ENCODE measurements around the gene ZAR1L.

- TF ChIP-seq CTCF (conservative IDR thresholded peaks at IDR 0.05; ENCODE audit: low read depth, low read length), result no peak
- no peak for TF ChIP-seq BHLHE40 (IDR thresholded peaks at IDR 0.05; ENCODE audit: low read depth, low read length)
- TF ChIP-seq CHD1 (IDR thresholded peaks at IDR 0.05; ENCODE audit: low read depth, low read length), result no peak
- no peak for TF ChIP-seq RAD21 (IDR thresholded peaks at IDR 0.05; ENCODE audit: low read length)
- TF ChIP-seq CEBPB (IDR thresholded peaks at IDR 0.05; ENCODE audit: low read depth, low read length), result no peak
- TF ChIP-seq POLR2A (IDR thresholded peaks at IDR 0.05; ENCODE audit: low read depth, low read length), result no peak
- TF ChIP-seq RCOR1 (IDR thresholded peaks at IDR 0.05; ENCODE audit: insufficient replicate concordance, low read length), result no peak
- TF ChIP-seq MAFK (IDR thresholded peaks at IDR 0.05; ENCODE audit: low read depth, low read length), result no peak
These were observed 36.7 kb downstream of the ZAR1L start for GRCh38 chr13:32278426-32278825.
